KOPT-K1 (cell line): ENCODE results near the gene C10orf143.
"Not testable (repeated sequence)": the region's sequence is repeated elsewhere in the genome, so short reads cannot be mapped to it uniquely, and the experiment has no call there.

Source experiments
- H3K27ac ChIP-seq: fragments of 200-600 bp; sonication (generic); 2 replicates; pipeline ENCODE4 v1.5.1; 2016; ENCODE audit warnings: antibody characterized with exemption, mild to moderate bottlenecking, low read depth, low read length; ENCODE audit not compliant: poor library complexity, severe bottlenecking
- H3K36me3 ChIP-seq: fragments of 200-600 bp; sonication (generic); 2 replicates; pipeline ENCODE4 v1.5.1; 2017; ENCODE audit warnings: antibody characterized with exemption, mild to moderate bottlenecking, low read length, moderate library complexity; ENCODE audit not compliant: insufficient read depth
- H3K9me3 ChIP-seq: fragments of 200-600 bp; sonication (generic); 2 replicates; pipeline ENCODE4 v1.5.1; 2017; ENCODE audit warnings: antibody characterized with exemption, low read length, mild to moderate bottlenecking; ENCODE audit not compliant: insufficient read depth, poor library complexity, severe bottlenecking

C10orf143 gene

DNA sequence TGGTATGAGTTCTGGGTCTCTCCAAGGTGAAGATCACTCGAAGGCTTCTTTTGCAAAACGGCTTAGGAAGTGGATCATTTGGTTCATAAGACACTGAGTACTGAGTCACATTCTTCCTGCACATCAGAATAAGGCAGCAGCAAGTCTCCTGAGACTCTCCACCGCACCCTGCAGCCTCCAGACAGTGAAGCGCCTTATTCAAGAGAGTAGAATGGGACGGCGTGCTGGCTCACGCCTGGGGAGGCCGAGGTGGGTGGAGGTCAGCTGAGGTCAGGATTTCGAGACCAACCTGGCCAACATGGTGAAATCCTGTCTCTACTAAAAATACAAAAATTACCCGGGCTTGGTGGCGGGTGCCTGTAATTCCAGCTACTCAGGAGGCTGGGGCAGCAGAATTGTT is 70.3 kb downstream of the C10orf143 start:
- H3K27ac ChIP-seq = no peak overlapping the region

DNA sequence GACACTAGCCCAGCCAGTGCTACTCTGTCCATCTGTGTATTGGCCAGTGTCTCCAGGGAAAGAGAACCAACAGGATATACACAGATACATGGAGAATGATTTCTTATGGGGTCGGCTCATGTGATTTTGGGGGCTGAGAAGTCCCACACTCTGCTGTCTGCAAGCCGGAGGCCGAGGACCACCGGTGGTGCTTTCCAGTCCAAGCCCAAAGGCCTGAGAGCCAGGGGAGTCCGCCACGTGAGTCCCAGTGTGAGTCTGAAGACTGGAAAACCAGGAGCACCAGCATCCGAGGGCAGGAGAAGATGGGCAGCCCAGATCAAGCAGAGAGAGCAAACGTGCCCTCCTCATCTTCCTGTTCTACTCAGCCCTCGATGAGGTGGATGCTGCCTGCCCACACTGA is 71.5 kb downstream of the C10orf143 start:
- Histone ChIP-seq H3K27ac (no peak overlapping the region), H3K36me3 (no peaks in the 10 kb centered on the region), H3K9me3 (no peaks in the 10 kb centered on the region)

More for the DNA sequence above, 70.3 kb downstream of the C10orf143 start:
- Histone ChIP-seq H3K36me3 (no peaks in the 10 kb centered on the region), H3K9me3 (no peaks in the 10 kb centered on the region)

DNA sequence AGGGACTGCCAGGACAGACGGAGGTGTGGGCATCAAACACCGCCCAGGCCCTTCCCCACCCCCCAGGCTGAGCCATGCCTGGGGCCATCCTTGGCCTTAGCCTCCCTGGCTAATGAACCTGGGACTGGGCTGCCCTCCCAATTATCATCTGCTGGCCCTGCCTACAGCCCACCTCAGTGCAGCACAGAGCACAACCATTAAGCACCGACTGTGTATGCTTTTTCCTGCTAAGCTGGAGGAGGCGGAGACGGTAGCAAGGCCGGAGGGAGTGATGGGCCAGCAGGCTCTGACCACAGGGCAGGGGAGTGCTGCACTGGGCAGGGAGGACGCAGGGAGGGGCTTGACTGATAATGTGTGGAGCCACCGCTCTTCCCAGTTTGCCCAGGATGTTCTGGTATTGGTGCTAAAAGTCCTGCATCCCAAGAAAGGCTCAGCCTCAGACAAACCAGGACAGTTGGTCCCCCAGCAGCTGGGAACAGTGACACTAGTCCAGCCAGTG is 72.0 kb downstream of the C10orf143 start:
- Histone ChIP-seq H3K9me3 (no peaks in the 10 kb centered on the region), H3K36me3 (no peaks in the 10 kb centered on the region), H3K27ac (no peak overlapping the region)

GRCh38 chr10:130038019-130038555 is 72.5 kb downstream of the C10orf143 start:
- Histone ChIP-seq H3K9me3 (no peaks in the 10 kb centered on the region), H3K36me3 (no peaks in the 10 kb centered on the region), H3K27ac (no peak overlapping the region)

GRCh38 chr10:130037169-130037661 is 73.4 kb downstream of the C10orf143 start:
- Histone ChIP-seq H3K27ac (no peak overlapping the region), H3K36me3 (no peaks in the 10 kb centered on the region), H3K9me3 (no peaks in the 10 kb centered on the region)

GRCh38 chr10:130036296-130037065 is 74.1 kb downstream of the C10orf143 start:
- Histone ChIP-seq H3K27ac (no peak overlapping the region), H3K9me3 (no peaks in the 10 kb centered on the region), H3K36me3 (no peaks in the 10 kb centered on the region)

GRCh38 chr10:130029209-130029608 is 81.4 kb downstream of the C10orf143 start:
- Histone ChIP-seq H3K9me3 (no peaks in the 10 kb centered on the region), H3K27ac (no peak overlapping the region), H3K36me3 (no peaks in the 10 kb centered on the region)

- Histone ChIP-seq H3K9me3 (no peaks in the 10 kb centered on the region), H3K27ac (no peak overlapping the region), H3K36me3 (no peaks in the 10 kb centered on the region)
Measured at GRCh38 chr10:130028465-130028819, 82.2 kb downstream of the C10orf143 start.

DNA sequence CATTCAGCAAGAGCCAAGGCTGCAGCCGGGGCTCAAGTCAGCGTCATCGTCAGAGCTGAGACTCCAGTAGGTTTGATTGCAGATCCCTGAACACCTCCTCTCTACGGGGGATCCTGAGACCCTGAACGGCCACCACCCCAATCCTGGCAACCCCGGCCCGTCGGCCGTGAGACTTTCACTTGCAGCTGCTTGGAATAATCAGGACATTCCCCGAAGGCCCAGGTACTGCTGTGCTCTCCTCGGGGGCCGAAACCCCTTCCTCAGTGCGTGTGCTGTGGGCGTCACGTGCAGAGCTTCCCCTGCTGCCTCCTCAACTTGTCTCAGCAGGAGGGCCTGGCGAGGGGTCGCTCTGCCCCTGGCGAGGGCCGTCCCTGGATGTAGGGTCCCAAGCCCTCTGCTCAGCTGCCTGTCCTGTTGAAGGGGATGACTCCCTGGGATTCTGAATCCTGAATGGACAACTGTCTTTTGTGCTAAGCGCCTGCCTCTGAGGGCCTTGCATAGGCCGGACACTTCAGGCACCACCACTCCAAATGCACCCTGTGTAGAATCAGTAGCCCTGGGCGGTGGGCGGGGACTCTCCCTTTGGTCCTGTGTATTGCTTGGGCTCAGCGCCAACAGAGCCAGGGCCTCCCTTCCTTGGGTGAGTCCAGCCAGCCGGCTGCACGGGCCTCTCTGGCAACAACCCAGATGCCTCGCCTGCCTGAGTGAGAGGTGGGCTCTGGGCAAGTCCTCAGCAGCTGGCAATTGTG is 82.7 kb downstream of the C10orf143 start:
- no peaks in the 10 kb centered on the region for H3K9me3 ChIP-seq
- no peaks in the 10 kb centered on the region for H3K36me3 ChIP-seq
- no peak overlapping the region for H3K27ac ChIP-seq

DNA sequence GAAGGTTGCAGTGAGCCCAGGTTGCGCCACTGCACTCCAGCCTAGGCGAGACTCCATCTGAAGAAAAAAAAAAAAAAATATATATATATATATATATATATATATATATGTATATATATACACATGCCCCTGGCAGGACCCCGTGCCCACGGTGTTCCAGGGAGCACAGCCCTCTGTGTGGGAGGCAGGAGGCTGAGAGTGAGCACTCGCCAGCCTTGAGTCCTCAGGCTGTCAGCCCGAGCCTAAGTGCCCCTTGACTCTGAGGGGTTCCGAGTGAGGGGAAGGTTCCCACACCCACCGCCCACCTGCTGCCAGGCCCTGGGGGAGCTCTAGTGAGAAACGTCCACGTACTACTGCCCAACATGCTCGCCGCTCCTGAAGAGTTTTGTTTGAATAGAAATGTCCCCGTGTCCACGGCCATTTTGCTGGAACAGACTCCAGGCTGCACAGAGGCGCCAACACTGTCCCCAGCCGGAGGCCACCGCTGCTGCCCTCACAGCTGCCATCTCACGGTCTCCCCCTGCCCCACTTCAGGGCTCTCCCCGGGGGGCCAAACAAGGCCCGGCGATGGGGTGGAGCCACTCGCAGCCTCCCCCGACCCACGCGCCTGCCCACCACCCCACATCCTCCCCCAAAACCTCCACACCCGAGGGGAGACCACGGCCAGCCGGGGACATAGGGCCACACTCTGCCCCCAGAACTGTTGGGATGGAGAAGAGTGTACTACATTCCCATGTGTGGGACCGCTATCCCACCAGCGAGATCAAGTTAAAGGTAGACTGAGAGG is 83.8 kb downstream of the C10orf143 start:
- no peak overlapping the region for H3K27ac ChIP-seq
- H3K36me3 ChIP-seq = no peaks in the 10 kb centered on the region
- no peaks in the 10 kb centered on the region for H3K9me3 ChIP-seq

DNA sequence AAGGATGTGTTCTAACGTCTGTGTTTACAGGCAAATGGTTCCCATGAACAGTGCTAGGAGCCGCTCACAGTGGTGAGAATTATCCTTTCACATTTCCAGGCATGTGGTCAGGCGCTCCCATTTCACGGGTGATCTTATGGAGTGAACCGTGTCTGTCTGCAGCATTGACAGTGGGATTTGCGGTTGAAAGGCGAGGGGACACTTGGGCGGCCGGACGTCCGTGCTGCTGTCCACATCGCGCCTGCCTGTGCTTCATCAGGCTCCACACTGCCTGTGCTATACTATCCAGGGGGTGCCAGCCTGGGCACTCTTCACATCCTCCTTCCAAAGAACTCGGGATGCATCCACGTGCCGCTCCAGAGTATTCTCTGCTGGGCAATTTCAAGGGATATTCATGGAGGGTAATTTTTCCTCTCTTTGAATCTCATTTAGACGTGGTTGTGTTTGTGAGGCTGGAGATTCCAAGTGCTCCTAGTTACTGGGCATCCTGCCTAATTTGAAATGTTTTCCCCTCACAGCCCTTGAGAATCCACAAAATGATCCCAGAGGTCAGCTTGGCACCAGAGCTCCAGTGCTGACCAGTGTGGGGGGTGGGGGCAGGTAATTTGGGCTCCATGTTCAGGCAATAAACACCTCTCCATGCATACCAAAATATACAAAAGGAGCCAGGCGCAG is 84.7 kb downstream of the C10orf143 start:
- H3K27ac ChIP-seq = no peak overlapping the region
- H3K9me3 ChIP-seq = no peaks in the 10 kb centered on the region
- H3K36me3 ChIP-seq = no peaks in the 10 kb centered on the region

DNA sequence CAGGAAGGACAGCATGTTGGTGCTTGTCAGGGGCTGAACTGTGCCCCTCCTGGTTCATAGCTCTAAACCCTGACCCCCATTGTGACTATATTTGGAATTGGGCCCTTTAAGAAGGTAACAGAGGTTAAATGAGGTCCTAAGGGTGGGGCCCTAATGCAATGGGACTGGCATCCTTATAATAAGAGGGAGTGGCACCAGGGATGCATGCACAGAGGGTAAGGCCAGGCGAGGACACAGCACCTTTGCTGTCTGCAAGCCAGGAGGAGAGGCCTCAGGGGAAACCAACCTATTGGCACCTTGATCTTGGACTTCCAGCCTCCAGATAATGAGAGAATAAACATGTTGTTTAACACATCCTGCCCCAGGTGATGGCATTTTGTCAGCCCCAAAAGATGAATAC is 85.3 kb downstream of the C10orf143 start:
- H3K36me3 ChIP-seq = no peaks in the 10 kb centered on the region
- no peaks in the 10 kb centered on the region for H3K9me3 ChIP-seq
- H3K27ac ChIP-seq = no peak overlapping the region

DNA sequence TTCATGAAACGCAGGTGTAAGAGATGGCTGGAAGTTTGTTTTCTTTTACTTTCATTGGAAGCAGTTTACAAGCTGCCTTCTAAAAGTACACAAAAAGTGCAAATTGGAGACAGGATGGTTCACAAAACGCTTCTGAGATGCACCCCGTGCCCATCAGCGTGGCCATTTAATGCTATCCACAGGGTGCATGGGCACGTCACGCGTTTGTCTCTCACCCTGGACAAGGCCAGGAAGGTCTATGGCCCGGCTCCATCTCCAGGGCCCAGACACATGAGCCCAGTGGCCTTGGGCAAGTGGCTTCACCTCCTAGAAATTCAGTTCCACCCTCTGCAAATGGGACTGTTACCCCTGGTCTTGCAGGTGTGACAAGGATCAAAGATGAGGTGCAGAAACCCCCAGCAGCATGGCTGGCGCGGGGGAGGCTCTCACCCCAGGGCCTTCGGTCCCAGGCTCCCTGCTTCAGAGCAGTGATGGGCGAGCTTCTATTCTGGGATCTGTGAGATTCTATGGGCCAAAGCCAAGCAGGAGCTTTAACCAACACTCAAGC is 85.8 kb downstream of the C10orf143 start:
- Histone ChIP-seq H3K9me3 (no peaks in the 10 kb centered on the region), H3K36me3 (no peaks in the 10 kb centered on the region), H3K27ac (no peak overlapping the region)

DNA sequence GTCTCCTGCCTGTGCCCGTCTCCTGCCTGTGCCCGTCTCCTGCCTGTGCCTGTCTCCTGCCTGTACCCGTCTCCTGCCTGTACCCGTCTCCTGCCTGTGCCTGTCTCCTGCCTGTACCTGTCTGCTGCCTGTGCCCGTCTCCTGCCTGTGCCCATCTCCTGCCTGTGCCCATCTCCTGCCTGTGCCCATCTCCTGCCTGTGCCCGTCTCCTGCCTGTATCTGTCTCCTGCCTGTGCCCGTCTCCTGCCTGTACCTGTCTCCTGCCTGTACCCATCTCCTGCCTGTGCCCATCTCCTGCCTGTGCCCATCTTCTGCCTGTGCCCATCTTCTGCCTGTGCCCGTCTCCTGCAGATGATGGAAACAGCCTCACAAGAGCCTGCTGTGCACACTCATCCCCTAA is 86.3 kb downstream of the C10orf143 start:
- not testable (repeated sequence) for H3K36me3 ChIP-seq, H3K9me3 ChIP-seq, H3K27ac ChIP-seq
